Activated CD4-positive, alpha-beta T cell treated with anti-CD3 and anti-CD28 coated beads, Interleukin-2, Interleukin-4, amounts not matched to agents 100 ng/mL and 50 ng/mL, durations not matched to agents 16 hours and 8 hours (primary cell): ENCODE measurements around the gene CPTP.

ENCODE experiments used
- DNase-seq: peaks from one replicate; pipeline ENCODE4 v3.0.0-alpha.2; 2020; ENCODE audit warnings: low spot score

Gene CPTP

GRCh38 chr1:1324524-1325287 lies at the start of gene CPTP, which contains the start of gene INTS11:
Gene CPTP, plus strand, starts transcription at chr1:1324802. Its CDS starts 2,109 bp downstream, at chr1:1326911.
Gene INTS11, minus strand, starts transcription at chr1:1324660. Its CDS starts 52 bp downstream, at chr1:1324608.
- peak; percentile 97 for DNase-seq

- no peak for DNase-seq
Measured at GRCh38 chr1:1274931-1275431, 49.6 kb upstream of the CPTP start.

GRCh38 chr1:1275836-1276235 lies 48.8 kb upstream of the CPTP start:
- DNase-seq: no peak

GRCh38 chr1:1278620-1279019 lies 46.0 kb upstream of the CPTP start:
- no peak for DNase-seq

- DNase-seq: no peak
Measured at GRCh38 chr1:1279028-1279427, 45.6 kb upstream of the CPTP start.

- no peak for DNase-seq
Measured at GRCh38 chr1:1280782-1281481, 43.7 kb upstream of the CPTP start.

GRCh38 chr1:1281533-1282321 lies 42.9 kb upstream of the CPTP start:
- DNase-seq: no peak

- no peak for DNase-seq
Measured at GRCh38 chr1:1282998-1283397, 41.6 kb upstream of the CPTP start.

- DNase-seq: no peak
Measured at GRCh38 chr1:1283821-1284220, 40.8 kb upstream of the CPTP start.

GRCh38 chr1:1284221-1285101 lies 40.1 kb upstream of the CPTP start:
- DNase-seq: no peak

GRCh38 chr1:1285102-1285571 lies 39.5 kb upstream of the CPTP start:
- no peak for DNase-seq

- no peak for DNase-seq
Measured at GRCh38 chr1:1285611-1286311, 38.8 kb upstream of the CPTP start.

GRCh38 chr1:1286313-1287261 lies 38.0 kb upstream of the CPTP start:
- no peak for DNase-seq

GRCh38 chr1:1287288-1288110 lies 37.1 kb upstream of the CPTP start:
- no peak for DNase-seq

- no peak for DNase-seq
Measured at GRCh38 chr1:1290238-1290731, 34.3 kb upstream of the CPTP start.

- no peak for DNase-seq
Measured at GRCh38 chr1:1291023-1291528, 33.5 kb upstream of the CPTP start.

- no peak for DNase-seq
Measured at GRCh38 chr1:1291548-1292441, 32.8 kb upstream of the CPTP start.
